Hepatocyte (in vitro differentiated cells): ENCODE measurements around the gene DNAH3.

ENCODE experiments used
- CTCF ChIP-seq: fragments of 200-600 bp; sonication (generic); IDR thresholded peaks from 2 replicates; pipeline ENCODE4 v1.5.1; 2016; ENCODE audit warnings: antibody characterized with exemption, mild to moderate bottlenecking; ENCODE audit not compliant: poor library complexity
- EZH2 ChIP-seq: fragments of 200-600 bp; sonication (generic); IDR thresholded peaks from 2 replicates; pipeline ENCODE4 v1.6.1; 2016; ENCODE audit warnings: antibody characterized with exemption, mild to moderate bottlenecking, borderline replicate concordance
- EZH2phosphoT487 ChIP-seq: fragments of 200-600 bp; sonication (generic); IDR thresholded peaks from one replicate; pipeline ENCODE4 v1.6.1; 2018; ENCODE audit warnings: antibody characterized with exemption, mild to moderate bottlenecking, low read depth, moderate library complexity; ENCODE audit not compliant: unreplicated experiment, severe bottlenecking

GRCh38 chr16:21088143-21088542 is 62.5 kb downstream of the DNAH3 start:
- no peak for TF ChIP-seq EZH2
- no peak for TF ChIP-seq CTCF
- TF ChIP-seq EZH2phosphoT487: no peak
